Hepatocyte (in vitro differentiated cells): ENCODE data around the gene SMIM11.

ENCODE experiments used
- EZH2 ChIP-seq: fragments of 200-600 bp; sonication (generic); IDR thresholded peaks from 2 replicates; pipeline ENCODE4 v1.6.1; 2016; ENCODE audit warnings: antibody characterized with exemption, mild to moderate bottlenecking, borderline replicate concordance
- EZH2phosphoT487 ChIP-seq: fragments of 200-600 bp; sonication (generic); IDR thresholded peaks from one replicate; pipeline ENCODE4 v1.6.1; 2018; ENCODE audit warnings: antibody characterized with exemption, mild to moderate bottlenecking, low read depth, moderate library complexity; ENCODE audit not compliant: unreplicated experiment, severe bottlenecking
- TF ChIP-seq, protein P1 (sequence below): fragments of 200-600 bp; sonication (generic); IDR thresholded peaks from 2 replicates; pipeline ENCODE4 v1.5.1; 2016; ENCODE audit warnings: antibody characterized with exemption, mild to moderate bottlenecking; ENCODE audit not compliant: poor library complexity

GRCh38 chr21:34353182-34353581 is 22.1 kb upstream of the SMIM11 start:
- TF ChIP-seq, protein P1, sequence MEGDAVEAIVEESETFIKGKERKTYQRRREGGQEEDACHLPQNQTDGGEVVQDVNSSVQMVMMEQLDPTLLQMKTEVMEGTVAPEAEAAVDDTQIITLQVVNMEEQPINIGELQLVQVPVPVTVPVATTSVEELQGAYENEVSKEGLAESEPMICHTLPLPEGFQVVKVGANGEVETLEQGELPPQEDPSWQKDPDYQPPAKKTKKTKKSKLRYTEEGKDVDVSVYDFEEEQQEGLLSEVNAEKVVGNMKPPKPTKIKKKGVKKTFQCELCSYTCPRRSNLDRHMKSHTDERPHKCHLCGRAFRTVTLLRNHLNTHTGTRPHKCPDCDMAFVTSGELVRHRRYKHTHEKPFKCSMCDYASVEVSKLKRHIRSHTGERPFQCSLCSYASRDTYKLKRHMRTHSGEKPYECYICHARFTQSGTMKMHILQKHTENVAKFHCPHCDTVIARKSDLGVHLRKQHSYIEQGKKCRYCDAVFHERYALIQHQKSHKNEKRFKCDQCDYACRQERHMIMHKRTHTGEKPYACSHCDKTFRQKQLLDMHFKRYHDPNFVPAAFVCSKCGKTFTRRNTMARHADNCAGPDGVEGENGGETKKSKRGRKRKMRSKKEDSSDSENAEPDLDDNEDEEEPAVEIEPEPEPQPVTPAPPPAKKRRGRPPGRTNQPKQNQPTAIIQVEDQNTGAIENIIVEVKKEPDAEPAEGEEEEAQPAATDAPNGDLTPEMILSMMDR: no peak
- TF ChIP-seq EZH2: no peak
- no peak for TF ChIP-seq EZH2phosphoT487
